ENCODE data around the gene NANP. TPM values are rescaled to one million over a fixed set of nuclear protein-coding genes. Genes with fewer than 3 reads are reported as not detected.
"Not testable (repeated sequence)": the region's sequence is repeated elsewhere in the genome, so short reads cannot be mapped to it uniquely, and the experiment has no call there.

Gene NANP
- total and polyA plus RNA-seq, 4 donors = 3.8 to 7.9 (median 5.4) TPM

- H3K36me3 ChIP-seq (ENCODE audit: control insufficient read depth, insufficient read depth, low read length) = peaks cover 5% of the 10 kb centered on the region
Measured at GRCh38 chr20:25619514-25619913, 4.3 kb downstream of the NANP start.

GRCh38 chr20:25608774-25609173 lies 15.0 kb downstream of the NANP start:
- DNase-seq (ENCODE audit: low read depth in 4 of 6, low spot score in 6 of 6) = no peak
- H3K27me3 ChIP-seq (ENCODE audit: control insufficient read depth, insufficient read depth, low read length) = no peaks in the 10 kb centered on the region
- H3K9me3 ChIP-seq (ENCODE audit: control insufficient read depth, insufficient read depth, low read length) = no peaks in the 10 kb centered on the region
- no peak overlapping the region for H3K4me3 ChIP-seq (ENCODE audit: low read depth, low read length)
- H3K36me3 ChIP-seq (ENCODE audit: control insufficient read depth, insufficient read depth, low read length) = no peaks in the 10 kb centered on the region
- H3K4me1 ChIP-seq (ENCODE audit: control insufficient read depth, insufficient read depth, low read length) = no peaks in the 10 kb centered on the region
- WGBS (ENCODE audit: insufficient coverage) = 92% methylated on average over 2 of the region's 3 CpGs
- H3K27ac ChIP-seq (ENCODE audit: low read depth, low read length) = no peak overlapping the region

More at GRCh38 chr20:25619514-25619913, 4.3 kb downstream of the NANP start:
- H3K27me3 ChIP-seq (ENCODE audit: control insufficient read depth, insufficient read depth, low read length) = no peaks in the 10 kb centered on the region
- H3K4me3 ChIP-seq (ENCODE audit: low read depth, low read length) = no peak overlapping the region
- no peak overlapping the region for H3K27ac ChIP-seq (ENCODE audit: low read depth, low read length)
- no peak for DNase-seq (ENCODE audit: low read depth in 4 of 6, low spot score in 6 of 6)
- 94% methylated on average over 3 of the region's 3 CpGs for WGBS (ENCODE audit: insufficient coverage)
- peaks cover 9% of the 10 kb centered on the region for H3K4me1 ChIP-seq (ENCODE audit: control insufficient read depth, insufficient read depth, low read length)
- no peaks in the 10 kb centered on the region for H3K9me3 ChIP-seq (ENCODE audit: control insufficient read depth, insufficient read depth, low read length)

DNA sequence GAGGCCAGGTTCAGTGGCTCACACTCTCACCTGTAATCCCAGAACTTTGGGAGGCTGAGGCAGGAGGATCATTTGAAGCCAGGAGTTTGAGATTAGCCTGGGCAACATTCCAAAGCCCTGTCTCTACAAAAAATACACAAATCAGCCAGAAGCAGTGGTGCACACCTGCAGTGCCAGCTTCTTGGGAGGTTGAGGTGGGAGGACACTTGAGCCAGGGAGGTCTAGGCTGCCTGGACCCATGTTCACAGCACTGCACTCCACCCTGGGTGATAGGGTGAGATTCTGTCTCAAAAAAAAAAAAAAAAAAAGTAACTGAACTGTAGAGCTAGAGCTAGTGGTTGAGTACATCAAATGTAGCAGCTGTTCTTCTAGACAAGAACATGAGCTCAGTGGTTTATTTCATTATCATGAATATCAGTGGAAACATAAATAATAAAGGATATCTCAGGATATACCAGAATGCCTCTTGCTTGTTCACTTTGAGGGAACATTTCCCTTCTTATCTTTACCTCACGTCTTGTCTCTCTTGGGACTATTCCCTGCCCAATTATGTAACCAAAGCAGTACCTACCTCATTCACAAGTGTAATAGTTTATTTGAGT lies 17.6 kb downstream of the NANP start:
- no peak overlapping the region for H3K4me3 ChIP-seq (ENCODE audit: low read depth, low read length)
- no peaks in the 10 kb centered on the region for H3K9me3 ChIP-seq (ENCODE audit: control insufficient read depth, insufficient read depth, low read length)
- no CpG with 5 or more reads among the region's 1 CpG for WGBS (ENCODE audit: insufficient coverage)
- no peaks in the 10 kb centered on the region for H3K4me1 ChIP-seq (ENCODE audit: control insufficient read depth, insufficient read depth, low read length)
- no peaks in the 10 kb centered on the region for H3K36me3 ChIP-seq (ENCODE audit: control insufficient read depth, insufficient read depth, low read length)
- H3K27ac ChIP-seq (ENCODE audit: low read depth, low read length) = no peak overlapping the region
- H3K27me3 ChIP-seq (ENCODE audit: control insufficient read depth, insufficient read depth, low read length) = no peaks in the 10 kb centered on the region
- no peak for DNase-seq (ENCODE audit: low read depth in 4 of 6, low spot score in 6 of 6)

- DNase-seq (ENCODE audit: low read depth in 4 of 6, low spot score in 6 of 6) = no peak
- Histone ChIP-seq H3K4me1 (ENCODE audit: control insufficient read depth, insufficient read depth, low read length) (no peaks in the 10 kb centered on the region), H3K4me3 (ENCODE audit: low read depth, low read length) (no peak overlapping the region), H3K36me3 (ENCODE audit: control insufficient read depth, insufficient read depth, low read length) (no peaks in the 10 kb centered on the region), H3K27ac (ENCODE audit: low read depth, low read length) (no peak overlapping the region), H3K27me3 (ENCODE audit: control insufficient read depth, insufficient read depth, low read length) (no peaks in the 10 kb centered on the region), H3K9me3 (ENCODE audit: control insufficient read depth, insufficient read depth, low read length) (no peaks in the 10 kb centered on the region)
- WGBS (ENCODE audit: insufficient coverage) = 100% methylated on average over 1 of the region's 7 CpGs
Measured at GRCh38 chr20:25605148-25605547, 18.7 kb downstream of the NANP start.

DNA sequence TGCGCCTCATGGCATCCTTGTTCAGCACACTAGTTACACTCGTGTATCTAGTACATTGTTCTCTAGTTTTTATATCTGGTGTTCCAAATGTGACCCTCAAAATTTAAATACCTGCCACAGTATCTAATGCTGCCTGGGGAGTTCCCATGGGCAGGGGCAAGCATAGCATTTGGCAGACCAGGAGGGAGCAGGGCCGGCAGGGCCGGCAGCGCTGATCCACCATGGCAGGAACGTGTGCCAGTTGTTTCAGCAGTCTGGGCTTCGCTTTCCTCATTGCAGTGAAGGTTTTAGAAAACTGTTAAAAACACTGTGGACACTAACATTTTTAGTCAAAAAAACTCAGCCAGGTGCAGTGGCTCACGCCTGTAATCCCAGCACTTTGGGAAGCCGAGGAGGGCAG lies 19.2 kb downstream of the NANP start:
- 82% methylated on average over 7 of the region's 9 CpGs for WGBS (ENCODE audit: insufficient coverage)
- no peaks in the 10 kb centered on the region for H3K36me3 ChIP-seq (ENCODE audit: control insufficient read depth, insufficient read depth, low read length)
- no peaks in the 10 kb centered on the region for H3K27me3 ChIP-seq (ENCODE audit: control insufficient read depth, insufficient read depth, low read length)
- H3K9me3 ChIP-seq (ENCODE audit: control insufficient read depth, insufficient read depth, low read length) = no peaks in the 10 kb centered on the region
- no peak overlapping the region for H3K27ac ChIP-seq (ENCODE audit: low read depth, low read length)
- no peak overlapping the region for H3K4me3 ChIP-seq (ENCODE audit: low read depth, low read length)
- no peaks in the 10 kb centered on the region for H3K4me1 ChIP-seq (ENCODE audit: control insufficient read depth, insufficient read depth, low read length)
- no peak for DNase-seq (ENCODE audit: low read depth in 4 of 6, low spot score in 6 of 6)

- WGBS (ENCODE audit: insufficient coverage) = 89% methylated on average over 6 of the region's 9 CpGs
- not testable (repeated sequence) for H3K27me3 ChIP-seq (ENCODE audit: control insufficient read depth, insufficient read depth, low read length); H3K36me3 ChIP-seq (ENCODE audit: control insufficient read depth, insufficient read depth, low read length); H3K4me1 ChIP-seq (ENCODE audit: control insufficient read depth, insufficient read depth, low read length); H3K4me3 ChIP-seq (ENCODE audit: low read depth, low read length); DNase-seq (ENCODE audit: low read depth in 4 of 6, low spot score in 6 of 6); H3K9me3 ChIP-seq (ENCODE audit: control insufficient read depth, insufficient read depth, low read length); H3K27ac ChIP-seq (ENCODE audit: low read depth, low read length)
Measured at GRCh38 chr20:25602914-25603309, 20.9 kb downstream of the NANP start.

DNA sequence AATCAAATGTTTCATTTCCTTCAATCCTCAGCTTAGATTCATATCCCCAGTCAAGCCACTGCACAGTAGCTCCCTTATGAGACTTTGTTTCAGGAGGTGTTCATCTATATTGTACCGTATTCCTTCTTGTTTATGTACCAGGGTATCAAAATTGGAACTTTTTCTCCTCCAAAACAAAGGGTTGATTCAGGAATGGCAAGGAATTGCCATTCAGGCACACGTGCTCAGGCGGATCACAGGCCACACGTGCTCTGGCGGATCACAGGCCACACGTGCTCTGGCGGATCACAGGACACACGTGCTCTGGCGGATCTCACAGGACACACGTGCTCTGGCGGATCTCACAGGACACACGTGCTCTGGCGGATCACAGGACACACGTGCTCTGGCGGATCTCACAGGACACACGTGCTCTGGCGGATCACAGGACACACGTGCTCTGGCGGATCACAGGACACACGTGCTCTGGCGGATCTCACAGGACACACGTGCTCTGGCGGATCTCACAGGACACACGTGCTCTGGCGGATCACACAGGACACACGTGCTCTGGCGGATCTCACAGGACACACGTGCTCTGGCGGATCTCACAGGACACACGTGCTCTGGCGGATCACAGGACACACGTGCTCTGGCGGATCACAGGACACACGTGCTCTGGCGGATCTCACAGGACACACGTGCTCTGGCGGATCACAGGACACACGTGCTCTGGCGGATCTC lies 21.5 kb downstream of the NANP start:
- H3K36me3 ChIP-seq (ENCODE audit: control insufficient read depth, insufficient read depth, low read length); H3K27ac ChIP-seq (ENCODE audit: low read depth, low read length); H3K9me3 ChIP-seq (ENCODE audit: control insufficient read depth, insufficient read depth, low read length); DNase-seq (ENCODE audit: low read depth in 4 of 6, low spot score in 6 of 6); H3K4me3 ChIP-seq (ENCODE audit: low read depth, low read length); H3K4me1 ChIP-seq (ENCODE audit: control insufficient read depth, insufficient read depth, low read length); H3K27me3 ChIP-seq (ENCODE audit: control insufficient read depth, insufficient read depth, low read length): not testable (repeated sequence)
- 94% methylated on average over 17 of the region's 39 CpGs for WGBS (ENCODE audit: insufficient coverage)

DNA sequence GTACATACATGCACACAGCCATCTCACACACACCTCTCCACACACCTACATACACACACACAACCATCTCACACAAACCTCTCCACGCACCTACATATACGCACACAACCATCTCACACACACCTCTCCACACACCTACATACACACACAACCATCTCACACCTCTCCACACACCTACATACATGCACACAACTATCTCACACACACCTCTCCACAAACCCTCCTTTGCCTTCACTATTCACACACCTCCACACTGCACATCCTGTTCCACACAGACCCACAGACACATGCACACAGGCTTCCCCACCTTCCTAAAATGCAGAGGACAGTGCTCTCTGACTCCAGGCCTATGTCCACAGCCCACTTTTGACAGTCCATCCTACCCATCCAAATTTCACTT lies 22.2 kb downstream of the NANP start:
- WGBS (ENCODE audit: insufficient coverage) = 90% methylated on average over 2 of the region's 2 CpGs
- no peaks in the 10 kb centered on the region for H3K36me3 ChIP-seq (ENCODE audit: control insufficient read depth, insufficient read depth, low read length)

GRCh38 chr20:25600632-25601031 lies 23.2 kb downstream of the NANP start:
- WGBS (ENCODE audit: insufficient coverage) = 81% methylated on average over 10 of the region's 10 CpGs
- no peak for DNase-seq (ENCODE audit: low read depth in 4 of 6, low spot score in 6 of 6)
- Histone ChIP-seq H3K4me3 (ENCODE audit: low read depth, low read length) (no peak overlapping the region), H3K4me1 (ENCODE audit: control insufficient read depth, insufficient read depth, low read length) (no peaks in the 10 kb centered on the region), H3K27ac (ENCODE audit: low read depth, low read length) (no peak overlapping the region), H3K36me3 (ENCODE audit: control insufficient read depth, insufficient read depth, low read length) (no peaks in the 10 kb centered on the region), H3K9me3 (ENCODE audit: control insufficient read depth, insufficient read depth, low read length) (no peaks in the 10 kb centered on the region), H3K27me3 (ENCODE audit: control insufficient read depth, insufficient read depth, low read length) (no peaks in the 10 kb centered on the region)

More for the DNA sequence above, 22.2 kb downstream of the NANP start:
- H3K27ac ChIP-seq (ENCODE audit: low read depth, low read length) = no peak overlapping the region
- no peaks in the 10 kb centered on the region for H3K27me3 ChIP-seq (ENCODE audit: control insufficient read depth, insufficient read depth, low read length)
- no peak overlapping the region for H3K4me3 ChIP-seq (ENCODE audit: low read depth, low read length)
- no peaks in the 10 kb centered on the region for H3K9me3 ChIP-seq (ENCODE audit: control insufficient read depth, insufficient read depth, low read length)
- no peak for DNase-seq (ENCODE audit: low read depth in 4 of 6, low spot score in 6 of 6)
- no peaks in the 10 kb centered on the region for H3K4me1 ChIP-seq (ENCODE audit: control insufficient read depth, insufficient read depth, low read length)
